Vagina (tissue), 2 donors: ENCODE measurements around the gene GABRB3.

Experiments used
- POLR2A ChIP-seq, 2 donors: fragments of 450-650 bp; IDR thresholded peaks; one replicate each; pipeline ENCODE4 v1.6.1; 2017; ENCODE audit warnings: antibody characterized with exemption in 2 of 2, mild to moderate bottlenecking in 2 of 2, moderate library complexity in 2 of 2
- POLR2AphosphoS5 ChIP-seq, 2 donors: sonication (generic); formaldehyde crosslinking; IDR thresholded peaks; one replicate each; pipeline ENCODE4 v1.9.0; 2017; ENCODE audit warnings: antibody characterized with exemption in 2 of 2, mild to moderate bottlenecking in 2 of 2, low read depth in 1 of 2; ENCODE audit not compliant: insufficient read depth in 1 of 2
- TF ChIP-seq, protein P1 (sequence below), 3 experiments: fragments of 450-650 bp in 2 of 3; fragments of 200-600 bp in 1 of 3; sonication (generic) in 1 of 3; IDR thresholded peaks; one replicate each; pipeline ENCODE4 v1.5.1; 2017 to 2019; ENCODE audit warnings: antibody characterized with exemption in 3 of 3, mild to moderate bottlenecking in 2 of 3, moderate library complexity in 2 of 3

DNA sequence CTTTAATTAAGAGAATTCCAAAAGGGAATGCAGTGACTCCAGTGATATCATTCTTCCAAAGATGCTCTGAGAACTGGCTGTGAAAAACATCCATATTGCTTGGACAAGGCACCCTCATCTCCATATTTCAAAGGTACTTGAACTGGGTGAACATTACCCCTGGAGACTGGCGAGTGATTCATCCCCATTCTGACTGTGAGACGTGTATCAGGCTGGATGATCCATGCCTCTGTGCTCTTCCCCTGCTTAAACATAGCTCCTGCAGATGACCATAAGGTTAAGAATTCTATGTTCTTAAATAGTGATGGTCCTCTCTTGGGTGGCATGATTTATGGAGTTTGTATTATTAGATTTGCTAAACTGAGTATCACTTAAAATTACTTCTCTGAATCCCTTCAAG lies 137.8 kb downstream of the GABRB3 start:
- TF ChIP-seq, protein P1, sequence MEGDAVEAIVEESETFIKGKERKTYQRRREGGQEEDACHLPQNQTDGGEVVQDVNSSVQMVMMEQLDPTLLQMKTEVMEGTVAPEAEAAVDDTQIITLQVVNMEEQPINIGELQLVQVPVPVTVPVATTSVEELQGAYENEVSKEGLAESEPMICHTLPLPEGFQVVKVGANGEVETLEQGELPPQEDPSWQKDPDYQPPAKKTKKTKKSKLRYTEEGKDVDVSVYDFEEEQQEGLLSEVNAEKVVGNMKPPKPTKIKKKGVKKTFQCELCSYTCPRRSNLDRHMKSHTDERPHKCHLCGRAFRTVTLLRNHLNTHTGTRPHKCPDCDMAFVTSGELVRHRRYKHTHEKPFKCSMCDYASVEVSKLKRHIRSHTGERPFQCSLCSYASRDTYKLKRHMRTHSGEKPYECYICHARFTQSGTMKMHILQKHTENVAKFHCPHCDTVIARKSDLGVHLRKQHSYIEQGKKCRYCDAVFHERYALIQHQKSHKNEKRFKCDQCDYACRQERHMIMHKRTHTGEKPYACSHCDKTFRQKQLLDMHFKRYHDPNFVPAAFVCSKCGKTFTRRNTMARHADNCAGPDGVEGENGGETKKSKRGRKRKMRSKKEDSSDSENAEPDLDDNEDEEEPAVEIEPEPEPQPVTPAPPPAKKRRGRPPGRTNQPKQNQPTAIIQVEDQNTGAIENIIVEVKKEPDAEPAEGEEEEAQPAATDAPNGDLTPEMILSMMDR (IDR thresholded peaks at IDR 0.05), result no peak
- TF ChIP-seq POLR2AphosphoS5 (IDR thresholded peaks at IDR 0.05; ENCODE audit: insufficient read depth in 1 of 2, low read depth in 1 of 2) (no peak), POLR2A (IDR thresholded peaks at IDR 0.05) (no peak)
